Prostate gland (tissue), 2 donors: Measurements from ENCODE around the gene NR1D2.

Experiments used
- POLR2A ChIP-seq: fragments of 450-650 bp; IDR thresholded peaks from one replicate; pipeline ENCODE4 v1.6.1; 2016; ENCODE audit warnings: antibody characterized with exemption, mild to moderate bottlenecking
- POLR2AphosphoS5 ChIP-seq: sonication (generic); formaldehyde crosslinking; IDR thresholded peaks from one replicate; pipeline ENCODE4 v1.6.1; 2017; ENCODE audit warnings: antibody characterized with exemption
- TF ChIP-seq, protein P1 (sequence below), 4 experiments: fragments of 200-600 bp in 2 of 4; fragments of 450-650 bp in 2 of 4; sonication (generic) in 2 of 4; IDR thresholded peaks; 1 replicate in 3 of 4; 2 replicates in 1 of 4; pipeline ENCODE4 v1.5.1; 2016 to 2019; ENCODE audit warnings: antibody characterized with exemption in 4 of 4, mild to moderate bottlenecking in 2 of 4, moderate library complexity in 2 of 4

DNA sequence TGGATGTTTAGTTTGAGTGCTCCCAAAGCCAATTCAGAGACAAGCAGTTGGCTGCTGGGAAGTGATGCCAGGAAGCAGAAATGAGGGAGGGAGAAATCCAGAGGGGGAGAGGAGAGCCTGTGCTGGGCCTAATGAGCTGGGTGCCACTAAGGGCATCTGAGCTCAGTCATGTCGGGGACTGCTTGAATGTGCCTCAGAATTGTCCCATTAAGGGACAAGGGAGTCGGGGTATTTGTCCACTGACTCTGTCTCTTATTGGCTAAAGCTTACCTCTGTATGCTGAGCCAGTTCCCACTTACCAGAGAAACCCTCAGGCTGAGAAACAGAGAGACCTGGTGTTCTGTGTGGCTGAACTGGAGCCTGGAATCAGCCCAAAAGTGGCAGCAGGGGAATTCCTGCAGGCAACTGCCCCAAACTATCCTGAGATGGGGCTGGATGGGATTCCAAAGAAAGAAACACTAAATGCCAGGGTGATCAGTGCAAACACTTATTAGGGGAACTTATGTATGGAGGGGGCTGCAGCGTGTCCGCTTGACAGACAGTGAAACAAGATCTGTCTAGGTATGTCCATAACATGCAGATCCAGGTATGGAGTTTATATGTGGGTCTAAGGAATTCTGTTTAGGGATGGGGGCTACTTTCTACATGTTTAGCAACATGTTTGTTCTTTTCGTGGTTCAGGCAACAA is 48.6 kb downstream of the NR1D2 start:
- TF ChIP-seq, protein P1, sequence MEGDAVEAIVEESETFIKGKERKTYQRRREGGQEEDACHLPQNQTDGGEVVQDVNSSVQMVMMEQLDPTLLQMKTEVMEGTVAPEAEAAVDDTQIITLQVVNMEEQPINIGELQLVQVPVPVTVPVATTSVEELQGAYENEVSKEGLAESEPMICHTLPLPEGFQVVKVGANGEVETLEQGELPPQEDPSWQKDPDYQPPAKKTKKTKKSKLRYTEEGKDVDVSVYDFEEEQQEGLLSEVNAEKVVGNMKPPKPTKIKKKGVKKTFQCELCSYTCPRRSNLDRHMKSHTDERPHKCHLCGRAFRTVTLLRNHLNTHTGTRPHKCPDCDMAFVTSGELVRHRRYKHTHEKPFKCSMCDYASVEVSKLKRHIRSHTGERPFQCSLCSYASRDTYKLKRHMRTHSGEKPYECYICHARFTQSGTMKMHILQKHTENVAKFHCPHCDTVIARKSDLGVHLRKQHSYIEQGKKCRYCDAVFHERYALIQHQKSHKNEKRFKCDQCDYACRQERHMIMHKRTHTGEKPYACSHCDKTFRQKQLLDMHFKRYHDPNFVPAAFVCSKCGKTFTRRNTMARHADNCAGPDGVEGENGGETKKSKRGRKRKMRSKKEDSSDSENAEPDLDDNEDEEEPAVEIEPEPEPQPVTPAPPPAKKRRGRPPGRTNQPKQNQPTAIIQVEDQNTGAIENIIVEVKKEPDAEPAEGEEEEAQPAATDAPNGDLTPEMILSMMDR (IDR thresholded peaks at IDR 0.05), result no peak
- no peak for TF ChIP-seq POLR2A
- no peak for TF ChIP-seq POLR2AphosphoS5
